Activated T-helper 9 cell treated with anti-CD3 and anti-CD28 coated beads, Interleukin-2, amount 50 U/mL, for 16 hours (primary cell): ENCODE measurements around the gene USP12.

Experiments used
- DNase-seq: peaks from one replicate; pipeline ENCODE4 v3.0.0-alpha.2; 2020; ENCODE audit warnings: low read depth

The USP12 gene

GRCh38 chr13:27120811-27121210 is 50.8 kb downstream of the USP12 start:
- DNase-seq = no peak

GRCh38 chr13:27120011-27120410 is 51.6 kb downstream of the USP12 start:
- DNase-seq = no peak

GRCh38 chr13:27118428-27119054 is 53.1 kb downstream of the USP12 start:
- DNase-seq = no peak

- DNase-seq = no peak
Observed at GRCh38 chr13:27117952-27118351, 53.7 kb downstream of the USP12 start.

GRCh38 chr13:27117158-27117557 is 54.5 kb downstream of the USP12 start:
- no peak for DNase-seq

GRCh38 chr13:27113436-27113835 is 58.2 kb downstream of the USP12 start:
- no peak for DNase-seq

- no peak for DNase-seq
Observed at GRCh38 chr13:27112006-27112405, 59.6 kb downstream of the USP12 start.

GRCh38 chr13:27110056-27110746 is 61.4 kb downstream of the USP12 start:
- no peak for DNase-seq

- no peak for DNase-seq
Observed at GRCh38 chr13:27106144-27106543, 65.5 kb downstream of the USP12 start.

- no peak for DNase-seq
Observed at GRCh38 chr13:27104606-27105005, 67.0 kb downstream of the USP12 start.

- no peak for DNase-seq
Observed at GRCh38 chr13:27101847-27102246, 69.8 kb downstream of the USP12 start.

GRCh38 chr13:27101289-27101688 is 70.3 kb downstream of the USP12 start:
- no peak for DNase-seq

GRCh38 chr13:27097691-27098090 is 73.9 kb downstream of the USP12 start:
- DNase-seq = no peak

GRCh38 chr13:27091451-27091850 is 80.2 kb downstream of the USP12 start:
- no peak for DNase-seq

GRCh38 chr13:27088619-27089018 is 83.0 kb downstream of the USP12 start:
- DNase-seq = no peak

- DNase-seq = no peak
Observed at GRCh38 chr13:27086599-27087265, 84.9 kb downstream of the USP12 start.

GRCh38 chr13:27083183-27083582 is 88.4 kb downstream of the USP12 start:
- no peak for DNase-seq

- DNase-seq = no peak
Observed at GRCh38 chr13:27081893-27082679, 89.5 kb downstream of the USP12 start.

GRCh38 chr13:27080018-27080948 is 91.3 kb downstream of the USP12 start:
- no peak for DNase-seq

- no peak for DNase-seq
Observed at GRCh38 chr13:27079421-27079958, 92.1 kb downstream of the USP12 start.

- DNase-seq = no peak
Observed at GRCh38 chr13:27077451-27077850, 94.2 kb downstream of the USP12 start.
